Peyer's patch (tissue), 4 donors: ENCODE results near the gene POSTN. TPM values are rescaled to one million over a fixed set of nuclear protein-coding genes. Genes with fewer than 3 reads are reported as not detected.

Source experiments
- DNase-seq, 3 donors: peaks; one replicate each; pipeline ENCODE4 v3.0.0-alpha.2; 2017 to 2019
- H3K27ac ChIP-seq, 4 donors: fragments of 200-600 bp; sonication (generic); one replicate each; pipeline ENCODE4 v1.5.1; 2016 to 2019
- H3K27me3 ChIP-seq, 2 donors: fragments of 200-600 bp; sonication (generic); one replicate each; pipeline ENCODE4 v1.5.1; 2019
- H3K36me3 ChIP-seq, 3 donors: fragments of 200-600 bp; sonication (generic); one replicate each; pipeline ENCODE4 v1.5.1; 2016 to 2019
- H3K4me1 ChIP-seq, 4 donors: fragments of 200-600 bp; sonication (generic); one replicate each; pipeline ENCODE4 v1.5.1; 2016 to 2019
- H3K4me3 ChIP-seq, 4 donors: fragments of 200-600 bp; sonication (generic); 1 replicate in 3 of 4; 2 replicates in 1 of 4; pipeline ENCODE4 v1.5.1; 2016 to 2019; ENCODE audit warnings: mild to moderate bottlenecking in 1 of 4
- H3K9me3 ChIP-seq, 4 donors: fragments of 200-600 bp; sonication (generic); one replicate each; pipeline ENCODE4 v1.5.1; 2016 to 2019; ENCODE audit warnings: mild to moderate bottlenecking in 1 of 4
- POLR2A ChIP-seq, 2 donors: fragments of 450-650 bp; IDR thresholded peaks; one replicate each; pipeline ENCODE4 v1.5.1; 2017; ENCODE audit warnings: antibody characterized with exemption in 2 of 2, mild to moderate bottlenecking in 2 of 2, moderate library complexity in 2 of 2
- total RNA-seq, 4 donors: library from RNA; depleted of rRNA; stranded (reverse); fragments of >200 nt; gene quantifications; one replicate each; pipeline ENCODE4 v1.1.0, GENCODE V29; 2016
- TF ChIP-seq, protein P1 (sequence below), 6 experiments: fragments of 450-650 bp in 4 of 6; fragments of 200-600 bp in 2 of 6; sonication (generic) in 1 of 6; IDR thresholded peaks; one replicate each; pipeline ENCODE4 v1.5.1; 2017 to 2019; ENCODE audit warnings: antibody characterized with exemption in 6 of 6, mild to moderate bottlenecking in 3 of 6, moderate library complexity in 1 of 6

Gene POSTN
- total RNA-seq, 4 donors from 2014 or later = 3.2 to 27.0 (median 12.8) TPM

DNA sequence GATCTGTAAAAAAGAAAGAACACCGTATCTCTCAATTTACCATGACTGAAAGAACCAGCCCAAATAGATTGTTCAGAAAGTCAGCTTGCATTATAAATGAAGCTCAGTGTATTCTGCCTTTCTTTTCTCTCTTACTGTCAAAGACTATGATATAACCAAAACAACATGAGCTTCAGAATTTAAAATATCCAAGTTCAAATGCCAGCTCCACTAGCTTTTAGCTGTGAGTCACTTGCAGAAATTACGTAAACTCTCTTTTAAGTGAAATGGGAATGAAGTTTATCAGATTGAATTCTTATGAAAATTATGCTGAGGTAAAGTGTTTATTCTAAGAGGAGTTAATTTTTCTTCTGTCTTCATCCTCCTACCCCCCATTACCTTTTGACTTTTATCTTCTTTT lies 20.0 kb upstream of the POSTN start:
- Histone ChIP-seq H3K9me3 (no peaks in the 10 kb centered on the region), H3K27ac (no peak overlapping the region), H3K27me3 (no peaks in the 10 kb centered on the region), H3K36me3 (no peaks in the 10 kb centered on the region), H3K4me1 (no peaks in the 10 kb centered on the region), H3K4me3 (no peak overlapping the region)
- DNase-seq = no peak
- TF ChIP-seq, protein P1, sequence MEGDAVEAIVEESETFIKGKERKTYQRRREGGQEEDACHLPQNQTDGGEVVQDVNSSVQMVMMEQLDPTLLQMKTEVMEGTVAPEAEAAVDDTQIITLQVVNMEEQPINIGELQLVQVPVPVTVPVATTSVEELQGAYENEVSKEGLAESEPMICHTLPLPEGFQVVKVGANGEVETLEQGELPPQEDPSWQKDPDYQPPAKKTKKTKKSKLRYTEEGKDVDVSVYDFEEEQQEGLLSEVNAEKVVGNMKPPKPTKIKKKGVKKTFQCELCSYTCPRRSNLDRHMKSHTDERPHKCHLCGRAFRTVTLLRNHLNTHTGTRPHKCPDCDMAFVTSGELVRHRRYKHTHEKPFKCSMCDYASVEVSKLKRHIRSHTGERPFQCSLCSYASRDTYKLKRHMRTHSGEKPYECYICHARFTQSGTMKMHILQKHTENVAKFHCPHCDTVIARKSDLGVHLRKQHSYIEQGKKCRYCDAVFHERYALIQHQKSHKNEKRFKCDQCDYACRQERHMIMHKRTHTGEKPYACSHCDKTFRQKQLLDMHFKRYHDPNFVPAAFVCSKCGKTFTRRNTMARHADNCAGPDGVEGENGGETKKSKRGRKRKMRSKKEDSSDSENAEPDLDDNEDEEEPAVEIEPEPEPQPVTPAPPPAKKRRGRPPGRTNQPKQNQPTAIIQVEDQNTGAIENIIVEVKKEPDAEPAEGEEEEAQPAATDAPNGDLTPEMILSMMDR (IDR thresholded peaks at IDR 0.05) = no peak
- TF ChIP-seq POLR2A (IDR thresholded peaks at IDR 0.05) = no peak

DNA sequence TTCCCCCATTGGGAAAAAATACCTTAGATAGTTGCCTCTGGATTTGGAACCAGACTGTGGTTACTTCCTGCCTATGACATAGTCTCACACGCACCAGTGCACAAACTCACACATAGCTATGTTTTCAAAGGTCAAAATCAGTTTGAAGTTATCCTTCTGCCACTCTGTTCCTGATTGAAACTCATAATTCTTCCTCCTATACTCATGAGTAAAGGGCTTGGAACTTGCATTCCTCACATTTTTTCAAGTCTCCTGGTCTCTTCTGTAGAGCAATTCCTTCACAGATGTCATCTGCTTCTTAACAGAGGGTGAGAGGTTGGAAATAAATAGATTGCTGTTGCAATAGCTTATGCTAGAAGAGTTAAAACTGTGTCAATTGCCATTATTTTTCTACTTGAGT lies 18.6 kb upstream of the POSTN start:
- Histone ChIP-seq H3K4me3 (no peak overlapping the region), H3K4me1 (no peaks in the 10 kb centered on the region), H3K36me3 (no peaks in the 10 kb centered on the region), H3K9me3 (no peaks in the 10 kb centered on the region), H3K27me3 (no peaks in the 10 kb centered on the region), H3K27ac (no peak overlapping the region)
- DNase-seq = no peak
- no peak for TF ChIP-seq POLR2A (IDR thresholded peaks at IDR 0.05)
- TF ChIP-seq, protein P1 (IDR thresholded peaks at IDR 0.05) = no peak

DNA sequence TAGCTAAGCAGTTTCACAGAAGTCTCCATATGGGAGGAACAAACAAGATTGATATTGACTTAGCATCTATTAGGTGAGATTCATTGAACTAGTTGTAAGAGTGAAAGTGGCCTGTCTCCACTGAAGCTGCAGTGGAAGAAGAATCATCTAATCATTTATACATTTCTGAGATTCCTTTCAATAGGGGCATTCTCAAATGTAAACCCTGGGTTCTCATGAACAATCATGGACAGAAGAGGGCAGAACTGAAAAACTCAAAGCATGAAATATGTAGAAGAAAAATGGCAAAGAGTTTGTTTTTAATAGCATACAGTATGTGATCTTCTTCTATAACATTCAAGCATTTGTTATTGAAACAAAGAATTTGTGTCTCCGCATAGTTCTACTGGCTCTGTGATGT lies 17.6 kb upstream of the POSTN start:
- Histone ChIP-seq H3K27me3 (no peaks in the 10 kb centered on the region), H3K4me1 (no peaks in the 10 kb centered on the region), H3K9me3 (no peaks in the 10 kb centered on the region), H3K4me3 (no peak overlapping the region), H3K27ac (no peak overlapping the region), H3K36me3 (no peaks in the 10 kb centered on the region)
- no peak for DNase-seq
- TF ChIP-seq POLR2A (IDR thresholded peaks at IDR 0.05) = no peak
- TF ChIP-seq, protein P1 (IDR thresholded peaks at IDR 0.05) = no peak

DNA sequence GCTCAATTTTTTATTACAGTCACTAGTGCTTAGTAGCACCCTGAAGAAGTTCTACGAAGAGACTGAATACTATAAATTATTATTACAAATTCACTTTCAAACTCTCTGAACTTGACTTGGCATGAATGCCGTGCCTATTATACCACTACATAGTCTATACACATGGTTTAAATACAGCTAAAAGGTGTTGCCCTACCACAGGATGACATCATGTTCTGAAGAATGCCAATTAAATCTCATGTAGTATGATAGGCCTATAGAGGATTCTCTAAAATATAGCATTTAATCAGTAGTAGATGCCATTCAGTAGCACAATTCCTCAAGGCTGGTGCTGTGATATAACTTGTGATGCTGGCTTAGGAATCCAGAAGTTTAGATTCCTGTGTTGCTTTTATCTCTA lies 16.7 kb upstream of the POSTN start:
- no peaks in the 10 kb centered on the region for H3K9me3 ChIP-seq
- H3K27me3 ChIP-seq = no peaks in the 10 kb centered on the region
- no peak for DNase-seq
- no peak for TF ChIP-seq POLR2A (IDR thresholded peaks at IDR 0.05)
- TF ChIP-seq, protein P1 (IDR thresholded peaks at IDR 0.05) = no peak
- H3K4me3 ChIP-seq = no peak overlapping the region
- no peak overlapping the region for H3K27ac ChIP-seq
- H3K36me3 ChIP-seq = no peaks in the 10 kb centered on the region
- H3K4me1 ChIP-seq = no peaks in the 10 kb centered on the region

DNA sequence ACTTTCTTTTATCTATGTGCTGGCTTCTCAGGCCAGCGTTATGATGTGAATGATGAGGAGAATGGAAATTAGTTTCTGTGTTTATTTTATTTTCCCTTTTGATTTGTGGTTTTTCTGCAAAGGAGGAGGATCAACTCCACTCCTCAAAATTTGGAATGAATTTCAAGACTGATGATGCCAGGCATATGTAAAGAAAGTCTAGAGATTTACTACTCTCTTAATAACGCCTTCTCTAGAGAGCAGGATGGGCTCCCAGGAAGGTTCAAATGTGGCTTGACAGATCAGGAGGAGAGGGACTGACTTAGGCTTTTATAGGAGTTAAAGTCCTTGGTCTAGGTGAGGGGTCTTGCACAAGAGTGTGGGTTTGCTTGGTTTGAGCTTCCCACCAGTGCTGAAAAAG lies 15.1 kb upstream of the POSTN start:
- H3K4me3 ChIP-seq = no peak overlapping the region
- no peaks in the 10 kb centered on the region for H3K27me3 ChIP-seq
- H3K27ac ChIP-seq = no peak overlapping the region
- no peaks in the 10 kb centered on the region for H3K4me1 ChIP-seq
- no peak for TF ChIP-seq POLR2A (IDR thresholded peaks at IDR 0.05)
- TF ChIP-seq, protein P1 (IDR thresholded peaks at IDR 0.05) = no peak
- DNase-seq = no peak
- no peaks in the 10 kb centered on the region for H3K9me3 ChIP-seq
- no peaks in the 10 kb centered on the region for H3K36me3 ChIP-seq

- Histone ChIP-seq H3K27ac (no peak overlapping the region), H3K9me3 (no peaks in the 10 kb centered on the region), H3K4me1 (no peaks in the 10 kb centered on the region), H3K36me3 (no peaks in the 10 kb centered on the region), H3K27me3 (no peaks in the 10 kb centered on the region), H3K4me3 (no peak overlapping the region)
- no peak for DNase-seq
- no peak for TF ChIP-seq POLR2A (IDR thresholded peaks at IDR 0.05)
- TF ChIP-seq, protein P1 (IDR thresholded peaks at IDR 0.05) = no peak
Observed at GRCh38 chr13:37613236-37613635, 14.7 kb upstream of the POSTN start.
